GM12874 (cell line): ENCODE measurements around the gene CALM1.

Experiments
- CTCF ChIP-seq: IDR thresholded peaks from 2 replicates; pipeline ENCODE4 v1.5.1; 2011; ENCODE audit warnings: low read depth, mild to moderate bottlenecking, control low read depth, low read length, moderate library complexity; ENCODE audit not compliant: insufficient read depth

Gene CALM1

GRCh38 chr14:90396341-90397339 is at the start of gene CALM1:
Gene CALM1, plus strand, starts transcription at chr14:90397029. Its CDS starts 202 bp downstream, at chr14:90397231.
- no peak for TF ChIP-seq CTCF

DNA sequence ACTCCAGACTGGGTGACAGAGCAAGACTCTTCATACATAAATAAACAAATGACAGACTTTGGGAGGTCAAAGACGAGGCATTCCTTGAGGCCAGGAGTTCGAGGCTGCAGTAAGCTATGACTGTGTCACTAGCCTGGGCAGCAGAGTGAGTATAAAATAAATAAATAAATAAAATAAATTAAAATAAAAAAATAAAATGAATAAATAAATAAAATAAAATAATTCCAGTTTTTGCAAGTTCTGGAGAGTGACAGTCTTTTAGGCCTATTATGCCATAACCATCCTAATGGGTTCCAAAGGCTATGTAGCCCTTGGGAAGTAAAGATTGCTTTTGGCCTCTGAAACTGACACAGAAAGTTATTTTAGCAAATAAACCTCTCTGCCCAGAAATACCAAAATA is 48.6 kb upstream of the CALM1 start:
- no peak for TF ChIP-seq CTCF

DNA sequence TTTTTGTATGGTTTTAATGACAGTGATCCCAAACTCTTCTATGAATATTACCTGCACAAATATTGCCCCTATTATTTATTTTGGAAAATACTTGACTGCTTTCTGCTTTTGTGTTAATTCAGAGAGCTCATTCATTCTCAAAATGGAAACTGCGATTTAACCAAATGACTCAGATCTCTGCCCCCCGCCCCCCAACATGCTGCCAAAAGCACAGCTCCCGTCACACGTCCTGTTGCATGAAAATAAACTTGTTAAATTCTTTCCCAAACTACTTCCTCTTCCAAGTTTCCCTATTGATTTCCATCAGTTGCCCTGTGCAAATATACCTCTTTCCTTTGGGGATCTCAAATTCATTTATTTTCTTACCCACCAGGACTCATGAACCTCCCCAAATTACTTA is 47.1 kb upstream of the CALM1 start:
- TF ChIP-seq CTCF, result no peak

DNA sequence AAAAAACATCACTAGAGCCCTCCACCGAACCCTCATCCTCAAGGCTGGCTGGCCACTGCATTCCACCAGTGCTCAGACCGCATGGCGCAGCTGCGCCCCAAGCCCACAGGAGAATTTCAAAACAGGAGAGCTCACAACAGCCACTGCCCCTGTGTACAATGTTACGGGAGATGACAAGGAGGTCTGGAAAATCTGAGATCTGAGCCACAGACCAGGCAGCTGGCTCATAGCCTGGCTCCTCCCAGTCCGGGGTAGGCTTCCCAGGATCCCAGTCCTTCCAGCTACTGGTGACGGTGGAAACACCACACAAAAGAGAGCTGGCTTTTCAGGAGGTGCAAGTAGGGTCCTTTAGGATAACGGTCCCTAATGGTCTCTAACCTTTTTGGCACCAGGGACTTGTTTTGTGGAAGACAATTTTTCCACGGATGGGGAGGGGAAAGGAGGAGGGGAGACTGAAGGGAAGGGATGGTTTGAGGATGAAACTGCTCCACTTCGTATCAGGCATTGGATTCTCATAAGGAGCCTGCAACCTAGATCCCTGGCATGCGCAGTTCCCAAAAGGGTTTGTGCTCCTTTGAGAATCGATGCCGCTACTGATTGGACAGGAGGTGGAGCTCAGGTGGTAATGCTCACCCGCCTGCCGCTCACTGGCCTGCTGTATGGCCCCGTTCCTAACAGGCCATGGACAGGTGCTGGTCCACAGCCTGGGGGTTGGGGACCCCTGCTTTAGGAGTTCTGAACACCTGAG is 42.1 kb upstream of the CALM1 start:
- TF ChIP-seq CTCF, result no peak

GRCh38 chr14:90355540-90356518 is 41.0 kb upstream of the CALM1 start:
- TF ChIP-seq CTCF, result no peak

- no peak for TF ChIP-seq CTCF
These were observed 39.9 kb upstream of the CALM1 start for GRCh38 chr14:90356925-90357324.
